Measurements from ENCODE around the gene C17orf100. TPM values are rescaled to one million over a fixed set of nuclear protein-coding genes. Genes with fewer than 3 reads are reported as not detected.

The C17orf100 gene
- total and polyA plus RNA-seq, 4 donors: 0.56 to 33.2 (median 2.7) TPM

GRCh38 chr17:6643451-6644125 is 8.0 kb upstream of the C17orf100 start:
- peaks cover 4 to 41% (median 28%) of the 10 kb centered on the region in 4 donors for H3K4me1 ChIP-seq (ENCODE audit: control insufficient read depth in 4 of 4, insufficient read depth in 4 of 4, low read length in 3 of 4)

More at GRCh38 chr17:6643451-6644125, 8.0 kb upstream of the C17orf100 start:
- H3K36me3 ChIP-seq (ENCODE audit: control insufficient read depth in 4 of 4, insufficient read depth in 3 of 4, low read depth in 1 of 4, low read length in 3 of 4): peaks cover 2 to 19% (median 11%) of the 10 kb centered on the region in 4 donors
- no peak for TF ChIP-seq MAX (IDR thresholded peaks at IDR 0.05)
- TF ChIP-seq REST (IDR thresholded peaks at IDR 0.05): no peak
- no peak for TF ChIP-seq FOXA1 (IDR thresholded peaks at IDR 0.05)
- TF ChIP-seq HNF4G (IDR thresholded peaks at IDR 0.05): no peak
- TF ChIP-seq ATF3 (IDR thresholded peaks at IDR 0.05): no peak
- no peak for TF ChIP-seq CTCF (IDR thresholded peaks at IDR 0.05; ENCODE audit: low read depth, low read length, missing input control)
- TF ChIP-seq ZBTB33 (IDR thresholded peaks at IDR 0.05): no peak
- TF ChIP-seq RAD21 (IDR thresholded peaks at IDR 0.05): no peak
- no peak for TF ChIP-seq TAF1 (conservative IDR thresholded peaks at IDR 0.05)
- TF ChIP-seq EGR1 (IDR thresholded peaks at IDR 0.05; ENCODE audit: low read depth in 2 of 2): no peak
- TF ChIP-seq FOXA2 (IDR thresholded peaks at IDR 0.05): no peak
- no peak for TF ChIP-seq YY1 (IDR thresholded peaks at IDR 0.05)
- no peak for TF ChIP-seq NR2F2 (IDR thresholded peaks at IDR 0.05)
- no peak for TF ChIP-seq GABPA (IDR thresholded peaks at IDR 0.05 in 1 of 2, conservative IDR thresholded peaks at IDR 0.05 in 1 of 2)
- TF ChIP-seq SP1 (IDR thresholded peaks at IDR 0.05): no peak
- no peak for TF ChIP-seq RXRA (IDR thresholded peaks at IDR 0.05)
- TF ChIP-seq HNF4A (conservative IDR thresholded peaks at IDR 0.05): no peak
- TF ChIP-seq JUND (IDR thresholded peaks at IDR 0.05): no peak
- no peaks in the 10 kb centered on the region for H3K9me3 ChIP-seq (ENCODE audit: control insufficient read depth in 4 of 4, low read length in 3 of 4)
- no peak overlapping the region for H3K27ac ChIP-seq (ENCODE audit: low read depth in 1 of 2, low read length in 2 of 2)
- 92% methylated on average over 5 of the region's 5 CpGs for WGBS
- H3K4me3 ChIP-seq (ENCODE audit: low read depth in 1 of 3, low read length in 3 of 3): no peak overlapping the region
- no peak for DNase-seq (ENCODE audit: low spot score)
- no peak overlapping the region for H3K9ac ChIP-seq (ENCODE audit: low read depth in 1 of 2, low read length in 2 of 2)
- no peaks in the 10 kb centered on the region for H3K27me3 ChIP-seq (ENCODE audit: control insufficient read depth in 4 of 4, insufficient read depth in 4 of 4, low read length in 3 of 4)
